NCI-H446 treated with DMSO at 0.1 percent for 48 hours (cell line): ENCODE measurements around the gene TBC1D5.

Experiments used
- DNase-seq: peaks from one replicate; lab custom pipeline; 2025; lab: John Stamatoyannopoulos, UW

Gene TBC1D5

DNA sequence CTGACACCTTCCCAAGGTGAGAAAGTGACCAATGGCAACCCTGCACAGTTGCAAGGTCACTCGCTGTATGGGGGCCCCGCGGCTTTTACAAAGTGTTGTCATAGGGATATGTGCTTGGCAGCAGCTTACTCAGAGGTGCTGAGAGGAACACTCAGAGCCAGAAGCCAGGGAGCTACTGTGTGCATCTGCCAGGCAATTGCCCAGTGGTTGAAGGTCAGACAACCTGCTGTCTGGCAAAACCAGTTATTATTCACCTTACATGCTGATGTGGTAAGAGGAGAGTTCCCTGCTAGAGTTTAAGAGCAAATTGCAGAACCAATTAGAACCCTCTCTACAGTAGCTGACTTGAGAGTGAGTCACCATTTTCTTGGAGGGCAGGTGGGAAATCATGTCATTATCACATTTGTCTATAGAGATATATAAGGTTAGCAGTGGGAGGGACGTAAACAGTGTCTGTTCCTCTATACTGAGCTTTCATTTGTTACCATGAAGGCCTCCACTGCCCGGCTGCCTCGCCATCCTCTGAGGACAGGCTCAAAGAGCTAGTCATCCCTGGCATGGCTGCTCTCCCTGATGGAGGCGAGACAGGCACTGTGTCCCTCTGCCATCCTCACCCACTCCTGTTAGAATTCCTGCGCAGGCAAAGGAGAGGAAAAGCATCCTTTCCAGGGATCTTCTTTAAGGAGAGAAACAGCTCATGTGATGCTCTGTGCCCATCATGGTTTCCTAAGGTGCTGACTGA, 583.3 kb downstream of the TBC1D5 start:
- DNase-seq, result no peak

GRCh38 chr3:17157713-17158112, 584.7 kb downstream of the TBC1D5 start:
- DNase-seq, result no peak

DNA sequence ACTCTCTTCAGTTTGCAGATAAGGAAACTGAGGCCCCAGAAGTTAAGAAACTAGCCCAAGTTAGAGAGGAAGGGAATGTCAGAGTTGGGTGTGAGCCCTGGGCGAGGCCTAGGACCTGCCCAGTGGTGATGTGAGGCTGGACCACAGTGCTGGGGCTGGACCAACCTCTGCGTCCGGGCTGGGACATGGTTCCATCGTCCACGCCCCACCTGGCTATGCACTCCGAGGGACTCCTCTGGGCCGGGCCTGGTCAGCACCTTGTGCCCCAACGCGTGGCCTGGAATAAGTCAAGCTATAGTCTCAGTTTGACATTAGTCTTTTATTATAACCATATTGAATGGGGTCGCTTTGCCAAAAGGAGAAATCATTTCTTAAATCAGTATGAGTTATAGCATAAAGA, 585.6 kb downstream of the TBC1D5 start:
- no peak for DNase-seq

GRCh38 chr3:17155951-17156350, 586.5 kb downstream of the TBC1D5 start:
- DNase-seq, result no peak

DNA sequence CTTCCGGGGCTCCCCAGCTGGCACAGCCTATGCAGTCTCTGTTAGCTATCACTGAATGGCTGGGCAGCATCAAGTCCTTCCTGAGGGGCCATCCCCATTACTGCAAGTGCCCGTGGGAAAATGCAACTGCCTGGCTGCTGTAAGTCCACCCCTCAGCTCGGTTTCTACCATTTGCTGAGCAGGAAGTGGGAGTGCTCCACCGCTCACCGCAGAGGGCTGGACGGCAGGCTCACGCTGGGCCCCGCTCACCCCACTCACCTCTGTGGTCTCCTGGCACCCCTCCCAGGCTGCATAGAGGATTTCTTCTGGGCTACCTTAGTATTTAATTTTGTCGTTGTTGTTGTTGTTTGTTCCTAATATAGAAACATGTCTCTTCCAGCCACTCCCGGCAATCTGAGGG, 587.5 kb downstream of the TBC1D5 start:
- DNase-seq, result no peak

- no peak for DNase-seq
Observed at GRCh38 chr3:17154221-17154620, 588.2 kb downstream of the TBC1D5 start.

GRCh38 chr3:17153209-17153608, 589.2 kb downstream of the TBC1D5 start:
- DNase-seq, result no peak

- DNase-seq, result no peak
Observed at GRCh38 chr3:17151598-17152373, 590.6 kb downstream of the TBC1D5 start.

DNA sequence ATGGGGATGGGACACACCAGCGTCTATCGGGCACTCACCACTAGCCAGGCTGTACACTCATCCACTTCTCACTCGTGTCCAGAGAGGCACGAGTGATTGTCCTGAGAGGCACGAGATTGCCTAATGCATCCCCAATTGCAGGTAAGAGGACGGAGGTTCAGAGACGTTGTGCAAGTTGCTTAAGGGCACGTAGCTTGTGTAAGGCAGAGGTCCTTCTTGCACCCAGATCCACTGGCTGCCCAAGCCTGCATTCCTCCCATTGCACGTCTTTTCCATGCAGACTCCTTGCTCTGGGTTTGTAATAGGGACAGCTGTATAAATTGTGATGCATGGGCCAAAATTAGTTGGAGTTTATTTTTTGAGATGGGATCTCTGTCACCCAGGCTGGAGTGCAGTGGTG, 593.4 kb downstream of the TBC1D5 start:
- DNase-seq, result no peak

DNA sequence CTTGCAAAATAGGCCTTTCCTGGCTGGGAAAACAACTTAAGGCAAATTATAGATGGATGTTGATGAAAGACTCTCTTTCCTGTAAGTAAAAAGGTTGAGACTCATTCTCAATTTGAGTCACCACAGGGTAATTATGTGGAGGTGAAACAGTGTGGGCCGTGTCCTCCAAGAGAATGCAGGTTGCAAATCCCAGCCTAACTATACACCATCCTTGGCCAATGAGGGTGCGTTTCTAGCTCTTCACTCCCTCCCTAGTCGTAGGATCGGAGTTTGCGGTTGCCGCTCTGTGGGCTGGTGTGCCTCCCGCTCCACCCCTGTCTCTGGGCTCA, 597.8 kb downstream of the TBC1D5 start:
- DNase-seq, result no peak

DNA sequence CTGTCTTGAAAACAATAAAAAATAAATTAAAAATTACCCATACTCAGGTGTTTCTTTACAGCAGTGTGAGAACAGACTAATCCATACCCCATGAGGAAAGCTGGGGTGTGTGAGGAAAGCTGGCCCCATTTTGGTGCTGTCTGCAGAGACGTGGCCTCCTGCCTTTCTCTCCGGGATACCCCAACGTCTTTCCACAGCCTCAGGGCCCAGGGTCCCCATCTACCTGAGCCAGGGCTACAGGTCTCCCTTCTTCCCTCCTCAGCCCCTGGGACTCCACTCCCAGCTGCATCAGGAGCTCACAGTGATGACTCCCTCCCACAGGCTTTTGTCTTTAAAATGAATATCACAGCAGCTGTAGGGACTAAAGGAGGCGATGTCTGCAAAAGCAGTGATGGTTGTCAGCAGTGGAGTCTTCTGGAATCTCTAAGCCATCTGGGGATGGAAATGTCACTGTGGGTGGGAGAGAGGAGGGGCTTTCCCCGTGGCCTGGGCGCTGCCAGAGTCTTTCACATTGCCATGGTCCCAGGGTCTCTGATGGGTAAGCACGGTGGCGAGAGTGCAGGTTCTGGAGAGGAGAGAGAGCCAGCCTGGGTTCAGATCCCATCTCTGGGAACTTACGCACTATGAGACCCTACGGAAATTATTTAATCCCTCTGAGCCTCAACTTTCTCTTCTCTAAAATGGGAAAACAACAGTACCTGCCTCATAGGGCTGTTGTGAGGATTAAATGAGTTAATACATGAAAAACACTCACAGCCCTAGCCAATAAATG, 598.4 kb downstream of the TBC1D5 start:
- DNase-seq, result no peak

DNA sequence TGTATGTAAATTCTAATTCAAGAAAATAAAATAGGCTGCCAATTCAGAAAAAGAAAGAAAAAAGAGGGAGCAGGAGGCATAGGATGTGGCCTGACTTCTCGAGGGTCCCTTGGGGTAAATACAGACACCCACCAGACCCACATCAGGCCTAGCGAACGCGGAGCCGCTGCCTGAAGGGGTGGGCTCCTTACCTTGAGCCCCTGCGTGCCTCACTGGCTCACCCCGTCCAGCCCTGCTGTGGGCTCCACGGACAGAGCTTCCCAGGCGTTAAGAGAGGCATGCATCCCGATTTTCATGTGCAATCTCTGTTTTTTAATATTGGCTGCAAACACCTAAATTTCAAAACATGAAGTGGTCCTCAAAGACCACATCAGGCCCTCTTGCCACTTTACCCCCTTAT, 599.9 kb downstream of the TBC1D5 start:
- no peak for DNase-seq

GRCh38 chr3:17141699-17142098, 600.7 kb downstream of the TBC1D5 start:
- no peak for DNase-seq

DNA sequence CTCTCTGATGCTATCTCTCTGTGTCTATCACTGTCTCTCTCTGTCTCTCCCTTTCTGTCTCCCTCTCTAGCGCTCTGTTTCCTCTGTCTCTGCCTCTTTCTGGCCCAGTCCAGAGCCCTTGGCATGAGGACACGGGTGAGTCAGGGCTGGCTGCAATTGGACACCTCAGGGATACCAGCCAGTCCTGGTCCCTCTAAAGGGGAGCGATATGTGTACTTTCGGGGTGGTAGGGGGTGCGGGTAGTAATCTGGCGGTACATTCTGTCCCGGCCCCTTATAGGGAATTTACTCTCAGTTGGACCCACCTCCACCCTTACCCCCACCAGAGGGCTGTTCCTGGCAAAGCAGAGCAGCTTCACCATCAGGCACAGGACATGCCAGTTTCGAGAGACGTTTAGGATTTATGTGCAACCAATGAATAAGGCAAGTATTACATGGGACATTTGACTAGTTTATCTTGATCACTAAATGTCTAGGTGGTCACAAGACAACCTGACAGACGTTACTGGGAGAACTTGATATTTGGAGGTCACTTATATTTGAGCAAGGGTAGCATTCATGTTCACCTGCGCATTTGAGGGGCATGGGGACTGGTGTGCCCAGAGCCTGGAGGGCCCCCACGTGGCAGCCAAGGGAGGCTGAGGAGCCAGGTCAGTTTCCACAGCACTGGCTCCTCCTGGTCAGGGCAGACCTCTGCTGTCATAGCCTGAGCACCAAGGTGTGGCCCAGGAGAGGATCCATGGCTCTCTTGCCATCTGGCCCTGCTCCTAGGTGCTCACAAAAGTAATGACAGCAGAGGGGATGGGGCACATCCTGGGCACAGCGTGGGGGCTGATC, 601.5 kb downstream of the TBC1D5 start:
- no peak for DNase-seq

DNA sequence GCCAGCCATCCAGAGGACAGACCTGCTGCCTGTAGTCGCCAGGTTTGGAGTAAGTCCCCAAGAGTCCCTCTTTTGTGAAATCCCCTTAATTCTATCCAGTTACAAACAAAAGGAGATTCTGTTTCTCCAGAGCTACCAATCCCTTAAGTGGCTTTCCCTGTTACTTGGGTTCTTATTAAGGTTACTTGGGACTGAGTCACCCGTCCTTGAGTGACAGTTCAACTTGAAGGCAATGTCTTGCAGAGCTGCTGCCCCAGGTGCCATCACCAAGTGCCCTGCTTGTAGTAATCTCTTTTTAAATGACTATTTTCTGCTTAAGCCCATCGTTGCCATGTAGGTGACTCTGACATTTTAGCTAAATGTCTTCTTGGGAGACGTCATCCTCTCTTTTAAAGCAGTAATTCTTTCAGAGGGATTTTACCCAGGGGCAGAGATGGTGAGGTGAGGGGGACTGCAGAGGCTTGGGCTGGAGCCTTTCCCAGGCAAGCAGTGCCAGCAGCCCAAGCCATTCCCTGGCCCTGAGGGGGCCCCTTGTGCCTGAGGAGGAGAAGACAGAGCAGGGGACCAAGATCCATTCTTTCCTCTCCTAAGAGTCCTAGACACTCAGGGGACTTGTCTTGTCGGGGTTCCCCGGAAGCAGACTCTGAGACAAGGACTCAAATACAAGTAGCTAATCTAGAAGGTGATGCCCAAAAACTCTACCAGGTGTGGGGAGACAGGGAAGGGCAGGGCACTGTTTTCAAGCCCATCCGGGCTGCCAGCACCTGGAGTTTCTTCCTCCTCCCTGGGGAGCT, 604.0 kb downstream of the TBC1D5 start:
- no peak for DNase-seq

DNA sequence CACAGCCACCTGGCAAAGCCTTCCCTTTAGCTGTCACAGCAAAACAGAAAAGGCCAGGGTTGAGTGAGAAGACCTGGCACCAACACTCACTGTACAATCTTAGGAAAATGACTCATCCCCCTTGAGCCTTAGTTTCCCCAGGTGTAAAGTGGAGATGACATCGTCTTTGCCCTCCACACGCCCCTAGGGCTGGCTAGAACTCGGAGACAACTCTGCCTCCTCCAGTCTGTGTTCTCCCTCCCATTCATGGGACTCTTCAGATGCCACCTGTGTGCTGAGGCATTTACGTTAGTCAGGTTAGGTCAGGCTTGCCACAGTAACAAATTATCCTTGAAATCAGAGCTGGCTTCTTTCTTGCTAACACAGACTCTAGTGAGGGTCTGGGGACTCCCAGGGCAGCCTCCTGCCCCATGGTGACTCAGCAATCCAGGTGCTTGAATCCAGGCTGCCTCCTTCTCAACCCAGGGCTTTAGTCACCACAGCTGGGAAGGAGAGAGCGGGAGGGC, 605.1 kb downstream of the TBC1D5 start:
- no peak for DNase-seq

DNA sequence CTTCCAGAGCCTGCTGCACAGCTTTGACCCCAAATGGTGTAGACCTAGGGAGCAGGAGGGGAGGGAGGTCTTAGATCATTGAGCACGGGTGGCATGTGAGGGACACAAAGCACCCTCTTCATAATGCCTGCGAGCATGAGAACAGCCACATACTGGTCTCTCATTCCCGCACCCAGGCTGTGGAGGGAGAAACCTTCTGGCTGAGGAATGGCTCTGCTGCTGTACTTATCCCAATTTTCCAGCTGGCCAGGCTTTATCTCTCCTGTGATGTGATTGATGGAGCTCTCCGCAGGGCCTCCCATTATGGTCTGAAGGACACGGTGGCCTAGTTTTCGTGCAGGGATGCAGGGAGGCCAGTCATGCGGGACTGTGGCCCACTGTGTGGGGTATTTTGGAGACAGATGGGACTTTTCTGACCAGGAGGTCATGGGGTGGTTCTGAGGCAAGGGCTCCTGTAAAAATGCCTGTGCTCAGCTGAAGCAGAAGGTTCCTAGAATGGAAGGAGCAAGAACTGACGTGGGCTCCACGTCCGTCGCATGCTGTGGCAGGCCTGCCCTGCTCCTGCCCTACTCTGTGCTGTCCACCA, 606.2 kb downstream of the TBC1D5 start:
- peak; percentile 9 for DNase-seq

- no peak for DNase-seq
Observed at GRCh38 chr3:17135696-17136095, 606.7 kb downstream of the TBC1D5 start.

DNA sequence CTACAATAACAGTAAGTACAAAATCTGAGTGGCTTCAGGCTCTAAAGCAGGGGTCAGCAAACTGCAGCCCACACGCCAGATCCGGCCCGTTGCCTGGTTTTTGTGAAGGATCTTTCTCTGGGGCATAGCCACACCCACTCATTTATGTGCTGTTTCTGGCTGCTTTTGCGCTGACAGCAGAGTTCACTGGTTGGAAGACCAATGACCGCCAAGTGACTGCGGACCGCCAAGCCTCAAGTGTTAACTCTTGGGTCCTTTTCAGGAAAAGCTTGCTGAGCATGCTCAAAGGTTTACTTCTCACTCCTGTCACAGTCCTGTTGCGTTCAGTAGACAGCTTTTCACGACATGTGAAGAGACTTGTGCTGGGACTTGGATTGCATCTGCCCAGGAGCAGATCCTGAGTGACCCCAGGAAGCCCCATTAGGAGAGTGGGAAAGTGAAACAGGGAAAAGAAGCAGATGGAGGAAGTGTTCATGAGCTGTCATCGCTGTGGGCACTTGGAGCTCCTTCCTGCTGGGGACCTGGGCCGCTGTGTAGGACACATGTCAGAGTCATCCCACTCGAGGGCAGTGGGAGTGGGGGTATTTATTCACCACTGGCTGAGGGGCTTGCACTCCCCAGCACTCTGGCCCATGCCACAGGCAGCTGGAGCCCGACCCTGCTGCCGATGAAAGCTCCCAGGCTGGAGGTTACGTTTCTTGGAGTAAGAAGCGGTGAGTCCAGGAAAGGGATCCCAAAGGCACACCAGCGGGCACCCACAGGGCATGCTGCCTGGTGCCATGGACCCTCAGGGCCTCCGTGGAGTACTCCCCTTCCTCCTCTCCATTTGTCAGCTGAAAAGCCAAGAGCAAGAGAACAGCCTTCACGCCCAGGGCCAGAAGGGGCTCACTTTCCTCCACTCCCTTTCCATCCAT, 608.5 kb downstream of the TBC1D5 start:
- DNase-seq, result no peak
